NCI-H2171 (cell line): ENCODE results near the gene PRDX6.
"Not testable (repeated sequence)": the region's sequence is repeated elsewhere in the genome, so short reads cannot be mapped to it uniquely, and the experiment has no call there.

Experiments used
- DNase-seq: peaks from one replicate; lab custom pipeline; 2025; lab: John Stamatoyannopoulos, UW

The PRDX6 gene

GRCh38 chr1:173496757-173497320 lies 19.7 kb downstream of the PRDX6 start:
- DNase-seq = no peak

DNA sequence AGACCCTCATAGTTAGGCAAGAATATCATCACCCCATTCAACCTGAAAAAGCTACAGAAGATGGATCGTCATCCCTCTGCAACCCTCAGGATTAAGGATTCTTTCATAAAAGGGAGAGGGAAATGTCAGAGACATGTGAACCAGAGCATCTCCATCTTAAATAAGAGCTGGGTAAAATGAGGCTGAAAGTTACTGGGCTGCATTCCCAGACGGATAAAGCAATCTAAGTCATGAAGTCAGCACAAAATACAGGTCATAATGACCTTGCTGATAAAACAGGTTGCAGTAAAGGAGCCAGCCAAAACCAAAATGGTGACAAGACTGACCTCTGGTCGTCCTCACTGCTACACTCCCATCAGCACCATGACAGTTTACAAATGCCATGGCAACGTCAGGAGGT lies 22.6 kb downstream of the PRDX6 start:
- DNase-seq = no peak

- no peak for DNase-seq
Measured at GRCh38 chr1:173502104-173502503, 25.0 kb downstream of the PRDX6 start.

DNA sequence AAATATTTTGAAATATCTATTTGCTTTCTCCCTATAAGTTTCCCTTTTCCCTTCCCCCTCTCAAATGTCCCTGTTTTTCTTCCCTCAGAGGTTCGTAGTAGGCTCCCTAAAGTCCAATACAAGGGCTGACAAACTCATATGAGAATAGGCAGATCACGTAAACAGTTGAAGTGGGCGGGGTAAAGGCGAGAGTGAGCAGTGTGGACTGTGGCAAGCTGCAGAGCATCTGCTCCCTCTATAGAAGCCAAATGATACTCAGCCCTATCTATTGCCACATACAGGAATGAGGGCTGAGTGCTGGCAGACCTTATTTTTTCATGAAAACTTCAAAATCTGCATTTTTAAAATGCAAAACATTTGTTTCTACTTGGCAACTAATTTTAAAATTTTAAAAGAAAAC lies 26.3 kb downstream of the PRDX6 start:
- DNase-seq = peak; percentile 6

- DNase-seq = no peak
Measured at GRCh38 chr1:173504268-173504667, 27.1 kb downstream of the PRDX6 start.

DNA sequence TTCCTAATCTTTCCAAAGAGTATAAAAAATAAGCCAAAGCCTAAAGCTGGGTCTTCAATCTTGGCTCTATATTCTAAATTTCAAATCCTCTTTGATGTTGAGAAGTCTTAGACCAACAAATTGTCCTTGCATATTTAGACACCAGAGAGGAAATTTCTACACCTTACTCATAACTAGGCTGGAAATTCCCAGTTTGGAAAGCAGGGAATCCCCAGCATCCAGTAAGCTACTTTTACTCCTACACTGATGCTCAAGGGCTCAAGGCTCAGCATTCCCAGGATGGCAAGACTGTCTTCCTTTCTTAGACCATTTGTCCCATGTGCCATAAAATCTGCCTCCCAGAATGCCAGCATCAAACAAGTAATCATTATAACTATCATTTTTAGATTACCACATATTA lies 28.3 kb downstream of the PRDX6 start:
- DNase-seq = no peak

GRCh38 chr1:173506437-173506836 lies 29.3 kb downstream of the PRDX6 start:
- no peak for DNase-seq

- DNase-seq = no peak
Measured at GRCh38 chr1:173507205-173507846, 30.2 kb downstream of the PRDX6 start.

DNA sequence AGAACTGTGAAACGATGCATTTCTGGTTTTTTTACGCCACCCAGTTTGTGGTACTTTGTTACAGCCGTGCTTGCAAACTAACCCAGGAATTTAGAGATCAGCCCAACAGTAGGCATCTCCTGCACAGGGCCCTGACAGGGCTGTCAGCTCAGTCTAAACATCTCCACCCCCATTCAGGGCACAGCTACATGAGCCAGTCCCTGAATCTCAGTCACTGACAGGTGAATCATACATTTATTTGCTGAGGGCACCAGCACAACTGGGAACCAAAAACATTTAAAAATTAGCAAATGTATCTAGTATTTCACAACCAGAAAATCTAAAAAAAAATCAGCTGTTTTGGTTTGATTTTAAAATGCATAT lies 30.7 kb downstream of the PRDX6 start:
- DNase-seq = no peak

DNA sequence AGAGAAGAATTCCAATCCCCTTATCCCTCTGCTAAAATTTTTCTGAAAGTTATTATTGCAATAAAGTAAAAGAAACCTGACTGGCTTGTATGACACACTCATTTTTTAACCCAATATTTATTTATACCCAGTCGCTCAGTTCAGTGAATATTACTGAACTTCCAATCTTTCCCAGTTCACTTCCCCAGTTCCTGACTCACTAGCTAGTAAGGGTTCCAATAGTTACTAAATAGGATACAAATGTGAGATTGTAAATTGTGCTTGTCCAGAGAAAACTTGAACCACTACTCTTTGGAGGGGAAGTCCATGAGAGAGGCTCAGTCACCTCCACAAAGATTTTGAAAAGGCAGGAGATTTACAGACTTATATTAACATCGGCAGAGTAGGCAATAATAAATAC lies 31.4 kb downstream of the PRDX6 start:
- no peak for DNase-seq

DNA sequence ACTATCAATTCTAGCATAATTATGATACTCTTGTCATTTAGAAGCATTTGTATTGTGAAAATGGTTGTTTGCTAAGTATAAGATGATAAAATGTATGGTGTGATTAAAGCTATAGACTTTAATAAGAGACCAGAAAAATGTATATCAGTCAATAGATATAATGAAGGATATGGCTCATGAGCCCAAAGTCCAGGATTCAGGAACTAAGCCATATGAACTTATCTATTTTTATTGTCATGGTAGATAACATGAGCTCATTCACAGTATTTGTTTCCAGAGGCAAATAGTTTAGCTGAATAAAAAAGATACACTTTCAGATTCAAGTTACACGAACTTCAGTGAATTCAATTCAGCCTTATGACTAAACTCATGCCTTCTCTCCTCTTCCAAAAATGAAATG lies 32.7 kb downstream of the PRDX6 start:
- no peak for DNase-seq

DNA sequence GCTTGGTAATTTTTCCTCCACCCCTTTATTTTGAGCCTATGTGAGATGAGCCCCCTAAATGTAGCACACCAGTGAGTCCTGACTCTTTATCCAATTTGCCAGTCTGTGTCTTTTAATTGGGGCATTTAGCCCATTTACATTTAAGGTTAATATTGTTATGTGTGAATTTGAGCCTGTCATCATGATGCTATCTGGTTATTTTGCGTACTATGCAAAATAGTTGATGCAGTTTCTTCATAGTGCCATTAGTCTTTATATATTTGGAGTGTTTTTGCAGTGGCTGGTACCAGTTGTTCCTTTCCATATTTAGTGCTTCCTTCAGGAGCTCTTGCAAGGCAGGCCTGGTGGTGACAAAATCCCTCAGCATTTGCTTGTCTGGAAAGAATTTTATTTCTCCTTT lies 37.4 kb downstream of the PRDX6 start:
- DNase-seq = not testable (repeated sequence)

GRCh38 chr1:173520799-173521198 lies 43.7 kb downstream of the PRDX6 start:
- no peak for DNase-seq

DNA sequence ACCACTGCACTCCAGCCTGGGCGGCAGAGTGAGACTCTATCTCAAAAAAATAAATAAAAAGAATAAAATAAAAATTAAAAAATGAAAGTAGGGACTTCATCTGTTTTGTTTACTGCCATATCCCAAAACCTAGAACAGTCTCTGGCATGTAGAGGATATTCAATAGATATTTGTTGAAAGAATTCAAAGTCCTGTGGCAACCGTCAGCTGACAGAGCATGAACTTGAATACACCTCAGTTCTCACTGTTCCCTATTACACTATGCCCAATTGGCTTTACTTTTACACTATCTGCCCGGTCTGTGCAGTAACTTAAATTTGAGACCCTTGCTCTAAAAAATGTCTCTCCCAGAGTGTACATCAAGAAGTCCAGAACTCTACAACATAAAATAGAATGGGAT lies 46.2 kb downstream of the PRDX6 start:
- DNase-seq = no peak

DNA sequence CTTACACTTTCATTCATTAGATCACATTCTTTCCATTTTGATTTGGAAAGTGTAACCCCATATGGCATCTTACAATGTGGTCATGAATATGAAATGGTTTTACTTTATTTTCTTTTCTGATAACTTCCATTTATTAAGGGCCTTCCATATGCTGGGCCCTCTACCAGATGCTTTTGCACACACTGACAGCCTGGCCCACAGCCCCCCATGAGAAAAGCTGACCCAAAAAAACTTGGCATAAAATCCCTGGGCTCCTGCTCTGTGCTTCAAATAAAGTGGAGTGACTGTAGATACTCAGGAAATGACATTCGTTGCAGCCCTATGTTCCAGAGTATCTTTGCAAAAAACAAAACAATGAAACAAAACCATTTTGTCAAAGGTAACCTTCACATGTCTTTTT lies 48.8 kb downstream of the PRDX6 start:
- no peak for DNase-seq

DNA sequence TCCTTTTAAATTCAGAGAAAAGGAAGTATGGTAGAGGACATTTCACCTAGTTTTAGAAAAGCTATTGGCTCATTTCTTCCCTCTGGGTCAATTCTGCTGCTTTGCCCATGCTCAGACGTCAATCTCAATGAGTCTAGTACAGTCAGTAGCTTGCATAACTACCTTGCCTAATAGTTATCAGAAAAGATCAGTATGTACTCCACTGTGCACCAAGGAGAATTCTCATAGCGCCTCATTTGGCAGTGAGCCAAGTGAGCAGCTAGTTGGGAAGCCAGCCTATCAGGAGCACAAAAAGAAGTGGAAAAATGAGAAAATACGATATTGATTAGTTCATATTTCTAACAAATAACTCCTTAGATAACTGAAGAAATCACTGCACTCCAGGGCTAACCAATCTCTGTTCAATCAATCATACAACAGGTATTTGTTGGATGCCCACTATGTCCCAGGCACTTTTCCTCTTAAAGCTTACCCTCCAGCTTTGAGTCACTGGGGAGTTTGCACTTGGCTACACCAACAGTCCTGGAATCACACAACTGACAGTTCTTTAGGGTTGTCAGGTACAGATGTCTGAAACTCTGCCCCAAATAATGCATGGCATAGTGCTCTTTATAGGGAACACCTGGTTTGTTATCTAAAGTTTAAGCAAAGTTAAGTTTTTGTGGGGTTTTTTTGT lies 50.2 kb downstream of the PRDX6 start:
- peak; percentile 17 for DNase-seq

DNA sequence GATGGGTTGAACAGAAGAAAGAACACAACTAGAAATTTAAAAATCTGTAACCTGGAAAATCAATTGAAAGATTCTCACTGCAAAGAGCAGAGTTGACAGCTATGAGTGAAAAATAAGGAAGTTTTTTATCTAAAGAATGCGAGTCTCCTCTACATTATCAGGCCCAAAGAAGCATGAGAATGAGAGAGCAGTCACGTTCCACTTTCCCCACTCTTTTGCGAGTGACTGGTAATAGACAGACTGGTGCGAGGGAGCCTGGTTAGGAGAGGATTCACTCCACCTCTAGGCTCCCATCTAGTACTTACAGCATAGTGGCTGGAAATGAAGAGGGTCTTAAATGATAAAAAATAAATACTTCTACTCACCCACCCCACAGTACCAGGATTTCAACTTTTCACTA lies 52.0 kb downstream of the PRDX6 start:
- no peak for DNase-seq

GRCh38 chr1:173530795-173531693 lies 53.9 kb downstream of the PRDX6 start:
- DNase-seq = no peak

DNA sequence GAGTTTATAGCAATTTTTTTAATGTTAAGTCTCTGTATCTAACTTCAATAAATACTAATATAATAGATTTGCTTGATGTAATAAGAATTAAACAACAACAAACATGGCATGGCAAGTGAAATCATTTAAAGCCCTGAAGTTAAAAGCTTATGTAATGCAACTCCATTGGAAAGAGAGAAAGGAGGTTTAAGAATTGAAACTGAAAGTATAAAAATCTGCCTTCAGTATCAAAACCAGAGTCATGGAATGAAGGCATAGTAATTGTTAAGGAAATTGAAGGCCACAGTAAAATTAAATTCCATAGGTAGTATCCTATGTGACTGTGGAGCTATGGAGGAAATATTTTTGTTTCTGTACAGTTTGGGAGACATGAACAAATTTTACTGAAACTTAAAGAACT lies 55.1 kb downstream of the PRDX6 start:
- DNase-seq = no peak

- DNase-seq = no peak
Measured at GRCh38 chr1:173536223-173536622, 59.1 kb downstream of the PRDX6 start.
